OCI-LY3 (cell line): ENCODE data around the gene ZNRF1.

Experiments
- H2AFZ ChIP-seq: fragments of 200-600, 300-600 bp; shearing (Covaris generic); 2 replicates; pipeline ENCODE4 v1.6.0; 2014; ENCODE audit warnings: antibody characterized with exemption, low read depth, low read length
- H3K27ac ChIP-seq: fragments of 200-600, 300-600 bp; sonication (generic); 2 replicates; pipeline ENCODE4 v1.5.1; 2014; ENCODE audit warnings: mild to moderate bottlenecking, low read length, moderate library complexity, mixed read lengths
- H3K27me3 ChIP-seq: fragments of 200-600, 300-600 bp; sonication (generic); 2 replicates; pipeline ENCODE4 v1.6.1; 2014; ENCODE audit warnings: low read depth, low read length, mixed read lengths
- H3K36me3 ChIP-seq: fragments of 200-600, 300-600 bp; sonication (generic); replicated peaks from 2 replicates; pipeline ENCODE3; 2014; ENCODE audit warnings: low read depth, low read length, mixed read lengths
- H3K4me1 ChIP-seq: fragments of 300-600, 200-600 bp; sonication (generic); 2 replicates; pipeline ENCODE4 v1.6.1; 2014; ENCODE audit warnings: low read length, mixed read lengths
- H3K4me2 ChIP-seq: fragments of 200-600, 300-600 bp; sonication (generic); 2 replicates; pipeline ENCODE4 v1.6.1; 2014; ENCODE audit warnings: low read length, mixed read lengths
- H3K4me3 ChIP-seq: fragments of 300-600, 200-600 bp; sonication (generic); 2 replicates; pipeline ENCODE4 v1.5.1; 2014; ENCODE audit warnings: antibody characterized with exemption, mild to moderate bottlenecking, low read length, moderate library complexity
- H3K79me2 ChIP-seq: fragments of 300-600, 200-600 bp; shearing (Covaris generic); 2 replicates; pipeline ENCODE4 v1.6.1; 2014; ENCODE audit warnings: mild to moderate bottlenecking, low read length, mixed read lengths
- H3K9ac ChIP-seq: fragments of 300-600, 200-600 bp; shearing (Covaris generic); 2 replicates; pipeline ENCODE4 v1.6.0; 2014; ENCODE audit warnings: mild to moderate bottlenecking, low read length, moderate library complexity
- H3K9me3 ChIP-seq: fragments of 200-600, 300-600 bp; shearing (Covaris generic); 2 replicates; pipeline ENCODE4 v1.6.1; 2014; ENCODE audit warnings: low read length, mixed read lengths; ENCODE audit not compliant: insufficient read depth
- H4K20me1 ChIP-seq: fragments of 200-600, 300-600 bp; sonication (generic); 2 replicates; pipeline ENCODE4 v1.6.1; 2016; ENCODE audit warnings: low read length, mixed read lengths; ENCODE audit not compliant: insufficient read depth
- CTCF ChIP-seq: fragments of 200-600, 300-600 bp; sonication (generic); IDR thresholded peaks from 2 replicates; pipeline ENCODE4 v1.5.1; 2014; ENCODE audit warnings: antibody characterized with exemption, low read length, low read depth
- EZH2phosphoT487 ChIP-seq: fragments of 200-600 bp; shearing (Covaris generic); IDR thresholded peaks from 2 replicates; pipeline ENCODE4 v1.6.1; 2018; ENCODE audit warnings: antibody characterized with exemption, mixed run types, low read depth

The ZNRF1 gene

GRCh38 chr16:75147968-75148310 lies 149.1 kb downstream of the ZNRF1 start:
- TF ChIP-seq EZH2phosphoT487 = no peak
- TF ChIP-seq CTCF = no peak
- H3K9me3 ChIP-seq = 0 out of 2 replicates have a peak, but pooled peaks cover 5% of the 10 kb centered on the region
- H3K4me3 ChIP-seq = peak overlapping the region; percentile 84
- no peaks in the 10 kb centered on the region for H4K20me1 ChIP-seq
- H3K27me3 ChIP-seq = no peaks in the 10 kb centered on the region
- peak overlapping the region; percentile 71 for H2AFZ ChIP-seq
- H3K79me2 ChIP-seq = peaks cover 31% of the 10 kb centered on the region
- H3K27ac ChIP-seq = no peak overlapping the region
- H3K4me1 ChIP-seq = peaks cover 15% of the 10 kb centered on the region
- peak overlapping the region; percentile 69 for H3K4me2 ChIP-seq
- peak overlapping the region; percentile 91 for H3K9ac ChIP-seq
- peaks cover 20% of the 10 kb centered on the region for H3K36me3 ChIP-seq

GRCh38 chr16:75148311-75149195 lies 149.7 kb downstream of the ZNRF1 start, which contains the start of gene ZFP1:
Gene ZFP1 (plus strand): TSS chr16:75148524. CDS start chr16:75152952, 4,428 bp downstream.
- H2AFZ ChIP-seq = peak within 1 kb of the TSS; percentile 79
- peaks cover 37% of the 10 kb centered on the region for H3K79me2 ChIP-seq
- H3K4me3 ChIP-seq = peak within 1 kb of the TSS; percentile 84
- TF ChIP-seq CTCF = no peak
- TF ChIP-seq EZH2phosphoT487 = no peak
- H4K20me1 ChIP-seq = no peaks in the 10 kb centered on the region
- H3K4me1 ChIP-seq = peaks cover 18% of the 10 kb centered on the region
- H3K27me3 ChIP-seq = no peaks in the 10 kb centered on the region
- peaks cover 26% of the 10 kb centered on the region for H3K36me3 ChIP-seq
- peak within 1 kb of the TSS; percentile 91 for H3K9ac ChIP-seq
- peak within 1 kb of the TSS; percentile 76 for H3K27ac ChIP-seq
- H3K9me3 ChIP-seq = 0 out of 2 replicates have a peak, but pooled peaks cover 6% of the 10 kb centered on the region
- peak within 1 kb of the TSS; percentile 69 for H3K4me2 ChIP-seq

DNA sequence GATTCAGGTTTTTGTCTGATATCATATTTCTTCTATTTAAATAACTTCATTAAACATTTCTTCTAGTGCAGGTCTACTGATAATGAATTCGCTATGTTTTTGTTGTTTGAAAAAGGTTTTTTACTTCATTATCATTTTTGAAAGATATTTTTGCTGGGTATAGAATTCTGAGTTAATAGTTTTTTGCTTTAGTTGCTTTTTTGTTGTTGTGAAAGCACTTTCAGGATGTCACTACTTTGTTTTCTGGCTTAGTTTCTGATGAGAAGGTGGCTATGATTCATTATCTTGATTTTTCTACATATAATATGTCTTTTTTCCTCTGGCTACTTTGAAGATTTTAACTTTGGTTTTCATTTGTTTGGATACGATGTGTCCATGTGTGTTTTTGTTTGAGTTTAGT lies 153.0 kb downstream of the ZNRF1 start:
- Histone ChIP-seq H3K4me1 (peaks cover 18% of the 10 kb centered on the region), H4K20me1 (no peaks in the 10 kb centered on the region), H3K27ac (peak overlapping the region; percentile 80), H3K79me2 (peaks cover 41% of the 10 kb centered on the region), H3K9me3 (peaks cover 12% of the 10 kb centered on the region), H2AFZ (no peak overlapping the region), H3K36me3 (peaks cover 55% of the 10 kb centered on the region), H3K27me3 (no peaks in the 10 kb centered on the region), H3K4me3 (no peak overlapping the region), H3K9ac (no peak overlapping the region), H3K4me2 (peak overlapping the region; percentile 53; the same call in 1 of the 2 replicates)
- no peak for TF ChIP-seq CTCF
- no peak for TF ChIP-seq EZH2phosphoT487

DNA sequence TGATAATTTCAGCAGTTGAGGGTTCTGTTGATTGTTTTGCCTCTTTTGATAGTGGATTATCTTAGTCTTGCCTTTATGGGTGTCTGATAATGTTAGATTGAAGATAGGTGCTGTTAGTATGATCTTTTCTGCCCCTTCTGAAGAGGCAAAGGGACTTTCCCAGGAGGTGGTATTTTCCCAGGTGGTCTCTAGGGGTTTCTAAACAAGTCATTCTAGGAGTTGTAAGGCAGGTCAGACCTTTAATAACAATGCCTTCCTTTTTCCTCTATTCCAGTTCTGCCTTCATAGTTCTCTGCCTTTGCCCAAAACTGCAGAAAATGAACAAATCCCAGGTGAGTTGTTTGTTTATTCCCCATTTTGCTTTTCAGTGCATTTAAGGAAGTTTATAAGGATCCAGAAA lies 153.8 kb downstream of the ZNRF1 start:
- H3K4me3 ChIP-seq = peak overlapping the region; percentile 10; the same call in 1 of the 2 replicates
- H3K27ac ChIP-seq = peak overlapping the region; percentile 80
- no peaks in the 10 kb centered on the region for H3K27me3 ChIP-seq
- no peak for TF ChIP-seq EZH2phosphoT487
- no peak for TF ChIP-seq CTCF
- H3K9me3 ChIP-seq = peaks cover 12% of the 10 kb centered on the region
- H3K9ac ChIP-seq = no peak overlapping the region
- H4K20me1 ChIP-seq = no peaks in the 10 kb centered on the region
- H3K79me2 ChIP-seq = peaks cover 46% of the 10 kb centered on the region
- H3K4me2 ChIP-seq = peak overlapping the region; percentile 53
- H2AFZ ChIP-seq = no peak overlapping the region
- H3K36me3 ChIP-seq = peaks cover 61% of the 10 kb centered on the region
- H3K4me1 ChIP-seq = peaks cover 18% of the 10 kb centered on the region
